NT2/D1 (cell line): ENCODE results near the gene BAG1.

Experiments
- YY1 ChIP-seq: IDR thresholded peaks from 2 replicates; pipeline ENCODE4 v1.6.1; 2011; ENCODE audit not compliant: insufficient read length, insufficient read depth
- ZNF274 ChIP-seq: IDR thresholded peaks from 2 replicates; pipeline ENCODE4 v1.6.1; 2011; ENCODE audit warnings: mild to moderate bottlenecking, low read depth, low read length

GRCh38 chr9:33245341-33245740 is 19.2 kb downstream of the BAG1 start:
- TF ChIP-seq ZNF274 (no peak), YY1 (no peak)
